Chondrocyte (in vitro differentiated cells): ENCODE measurements around the gene PALM. TPM values are rescaled to one million over a fixed set of nuclear protein-coding genes. Genes with fewer than 3 reads are reported as not detected.
A peak's percentile ranks its signal among the peaks of the same experiment; 100 is the strongest.

ENCODE experiments used
- DNase-seq: peaks from one replicate; pipeline ENCODE4 v3.0.0; 2021; ENCODE audit warnings: mixed read lengths, low spot score
- H3K27ac Mint-ChIP-seq: one replicate; pipeline ENCODE4 v1.8.0; 2021; ENCODE audit warnings: mild to moderate bottlenecking, moderate library complexity, mixed read lengths; ENCODE audit not compliant: unreplicated experiment
- H3K27me3 Mint-ChIP-seq: 2 replicates; pipeline ENCODE4 v1.8.0; 2021; ENCODE audit warnings: low read depth, mixed read lengths
- H3K36me3 Mint-ChIP-seq: 2 replicates; pipeline ENCODE4 v1.8.0; 2021; ENCODE audit warnings: low read depth, mixed read lengths
- H3K4me1 Mint-ChIP-seq: 2 replicates; pipeline ENCODE4 v1.8.0; 2021; ENCODE audit warnings: low read depth, mild to moderate bottlenecking, mixed read lengths
- H3K4me3 Mint-ChIP-seq: one replicate; pipeline ENCODE4 v1.8.0; 2021; ENCODE audit warnings: mild to moderate bottlenecking, moderate library complexity, mixed read lengths; ENCODE audit not compliant: unreplicated experiment
- H3K9me3 Mint-ChIP-seq: 2 replicates; pipeline ENCODE4 v1.8.0; 2021; ENCODE audit warnings: low read depth, mixed read lengths
- CTCF ChIP-seq: fragments of 200-600 bp; sonication (generic); IDR thresholded peaks from 2 replicates; pipeline ENCODE4 v1.5.0; 2021; ENCODE audit warnings: antibody characterized with exemption, mild to moderate bottlenecking, moderate library complexity
- long read RNA-seq: library from polyadenylated mRNA; stranded (forward); transcript quantifications from one replicate; pipeline ENCODE4 v2.0.0, GENCODE V29; 2021
- total RNA-seq: library from RNA; stranded (reverse); gene quantifications from 3 replicates; pipeline ENCODE4 v1.2.1, GENCODE V29; 2021

PALM gene
- 166 to 182 TPM (median 175 TPM) in 3 replicates for total RNA-seq
- long read RNA-seq, transcript PALM-202 (9 exons, 2,725 nt) = major isoform, 13 of 39 reads
- long read RNA-seq, partial matches to known transcripts = 24 of 39 reads
- long read RNA-seq, other reads (novel, unspliced or antisense) = 1 of 39 reads

- Mint-ChIP-seq H3K9me3 (no peaks in the 10 kb centered on the region), H3K4me3 (peak within 1 kb of the TSS; percentile 73), H3K36me3 (peaks cover 2% of the 10 kb centered on the region), H3K4me1 (peaks cover 28% of the 10 kb centered on the region), H3K27me3 (no peaks in the 10 kb centered on the region), H3K27ac (peak within 1 kb of the TSS; percentile 53)
- TF ChIP-seq CTCF = peak; percentile 71
- DNase-seq = no peak
Observed at GRCh38 chr19:708154-709143, at the start of gene PALM. Gene PALM (plus strand): TSS chr19:708935. CDS start chr19:709147, 212 bp downstream.

- Mint-ChIP-seq H3K4me1 (peaks cover 40% of the 10 kb centered on the region), H3K9me3 (no peaks in the 10 kb centered on the region), H3K36me3 (no peaks in the 10 kb centered on the region), H3K4me3 (peak overlapping the region; percentile 78), H3K27me3 (no peaks in the 10 kb centered on the region), H3K27ac (peak overlapping the region; percentile 63)
- TF ChIP-seq CTCF = no peak
- no peak for DNase-seq
Observed at GRCh38 chr19:660793-661426, 47.8 kb upstream of the PALM start.

- Mint-ChIP-seq H3K4me3 (peak overlapping the region; percentile 78), H3K9me3 (no peaks in the 10 kb centered on the region), H3K36me3 (no peaks in the 10 kb centered on the region), H3K4me1 (peaks cover 40% of the 10 kb centered on the region), H3K27me3 (no peaks in the 10 kb centered on the region), H3K27ac (peak overlapping the region; percentile 80)
- no peak for TF ChIP-seq CTCF
- no peak for DNase-seq
Observed at GRCh38 chr19:661427-662196, 47.1 kb upstream of the PALM start.

- H3K9me3 Mint-ChIP-seq = no peaks in the 10 kb centered on the region
- H3K4me3 Mint-ChIP-seq = peak overlapping the region; percentile 78
- TF ChIP-seq CTCF = no peak
- no peaks in the 10 kb centered on the region for H3K27me3 Mint-ChIP-seq
- peak overlapping the region; percentile 80 for H3K27ac Mint-ChIP-seq
- DNase-seq = no peak
- peaks cover 40% of the 10 kb centered on the region for H3K4me1 Mint-ChIP-seq
- no peaks in the 10 kb centered on the region for H3K36me3 Mint-ChIP-seq
Observed at GRCh38 chr19:662207-662961, 46.4 kb upstream of the PALM start.
